Panc1 (cell line): ENCODE measurements around the gene LTBP3.

Source experiments
- CTCF ChIP-seq: fragments of 450-650 bp; IDR thresholded peaks from 2 replicates; pipeline ENCODE4 v1.5.1; 2017; ENCODE audit warnings: mild to moderate bottlenecking
- POLR2AphosphoS5 ChIP-seq: IDR thresholded peaks from 2 replicates; pipeline ENCODE4 v1.6.1; 2012; ENCODE audit warnings: mild to moderate bottlenecking, low read depth, low read length, moderate library complexity
- REST ChIP-seq, 2 experiments: IDR thresholded peaks; 2 replicates each; pipeline ENCODE4 v1.6.1; 2011 to 2012; ENCODE audit warnings: low read depth in 2 of 2, control low read depth in 1 of 2, low read length in 1 of 2, mild to moderate bottlenecking in 1 of 2, moderate library complexity in 1 of 2; ENCODE audit not compliant: insufficient read depth in 1 of 2
- SIN3A ChIP-seq: IDR thresholded peaks from 2 replicates; pipeline ENCODE4 v1.6.1; 2012; ENCODE audit warnings: low read depth, mild to moderate bottlenecking, low read length, moderate library complexity, borderline replicate concordance; ENCODE audit not compliant: insufficient read depth
- TCF7L2 ChIP-seq: IDR thresholded peaks from 2 replicates; pipeline ENCODE4 v1.6.1; 2011; ENCODE audit warnings: mild to moderate bottlenecking, low read depth, low read length, inconsistent platforms

GRCh38 chr11:65542738-65543390 is 15.3 kb downstream of the LTBP3 start:
- TF ChIP-seq CTCF (no peak), TCF7L2 (no peak), POLR2AphosphoS5 (no peak), REST (IDR thresholded peaks at IDR 0.05; ENCODE audit: insufficient read depth in 1 of 2, low read depth in 2 of 2, low read length in 1 of 2) (no peak), SIN3A (no peak)
